PC-9 (cell line): Measurements from ENCODE around the gene SORT1. TPM values are rescaled to one million over a fixed set of nuclear protein-coding genes. Genes with fewer than 3 reads are reported as not detected.

ENCODE experiments used
- BruUV-seq: library from RNA; stranded (reverse); fragments of 400-500 nt; replicated peaks from 2 replicates; lab custom pipeline; 2021; lab: Mats Ljungman, UMichigan
- CTCF ChIA-PET: fragments of 300-600 bp; sonication (Branson Sonifier 250); formaldehyde crosslinking; loops from one replicate; lab custom pipeline; 2022; ENCODE audit warnings: antibody characterized with exemption; lab: Charles Lee
- POLR2A ChIA-PET: fragments of 300-600 bp; sonication (Branson Sonifier 250); formaldehyde crosslinking; loops from one replicate; lab custom pipeline; 2022; ENCODE audit warnings: antibody characterized with exemption; ENCODE audit not compliant: unreplicated experiment; lab: Charles Lee
- DNase-seq, 2 experiments: peaks; one replicate each; pipeline versions ENCODE4 v3.0.0 to v3.0.0-alpha.2; 2015 to 2022; ENCODE audit warnings: mixed read lengths in 1 of 2
- H2AFZ ChIP-seq: fragments of 200-600 bp; sonication (generic); 2 replicates; pipeline ENCODE4 v1.8.1; 2017; ENCODE audit warnings: antibody characterized with exemption
- H3F3A ChIP-seq: fragments of 200-600 bp; sonication (generic); 2 replicates; pipeline ENCODE4 v1.8.1; 2017; ENCODE audit warnings: antibody characterized with exemption, mild to moderate bottlenecking, low read depth; ENCODE audit not compliant: insufficient read depth
- H3K27ac ChIP-seq: fragments of 200-600 bp; sonication (generic); 2 replicates; pipeline ENCODE4 v1.6.1; 2016; ENCODE audit warnings: mixed run types
- H3K27me3 ChIP-seq: fragments of 200-600 bp; sonication (generic); 2 replicates; pipeline ENCODE4 v1.6.1; 2016; ENCODE audit warnings: low read depth, mixed run types; ENCODE audit not compliant: insufficient read depth
- H3K36me3 ChIP-seq: fragments of 200-600 bp; sonication (generic); 2 replicates; pipeline ENCODE4 v1.6.1; 2016; ENCODE audit warnings: low read depth, mixed run types
- H3K4me1 ChIP-seq: fragments of 200-600 bp; sonication (generic); replicated peaks from 2 replicates; pipeline ENCODE4 v1.6.1; 2016; ENCODE audit warnings: mixed run types; ENCODE audit not compliant: insufficient read depth
- H3K4me2 ChIP-seq: fragments of 200-600 bp; sonication (generic); 2 replicates; pipeline ENCODE4 v1.6.1; 2017; ENCODE audit warnings: mixed run types
- H3K4me3 ChIP-seq: fragments of 200-600 bp; sonication (generic); 2 replicates; pipeline ENCODE4 v1.6.1; 2016; ENCODE audit warnings: mixed run types
- H3K79me2 ChIP-seq: fragments of 200-600 bp; sonication (generic); 2 replicates; pipeline ENCODE4 v1.6.1; 2017; ENCODE audit warnings: low read depth, mixed run types
- H3K9me2 ChIP-seq: fragments of 200-600 bp; sonication (generic); 2 replicates; pipeline ENCODE4 v1.8.1; 2017; ENCODE audit warnings: mild to moderate bottlenecking; ENCODE audit not compliant: insufficient read depth
- H3K9me3 ChIP-seq: fragments of 200-600 bp; sonication (generic); 2 replicates; pipeline ENCODE4 v1.8.1; 2016; ENCODE audit warnings: low read depth; ENCODE audit not compliant: insufficient read depth
- H4K20me1 ChIP-seq: fragments of 200-600 bp; sonication (generic); 2 replicates; pipeline ENCODE4 v1.8.1; 2017; ENCODE audit not compliant: insufficient read depth
- CTCF ChIP-seq: fragments of 200-600 bp; sonication (generic); conservative IDR thresholded peaks from 2 replicates; pipeline ENCODE4 v1.6.1; 2017; ENCODE audit warnings: mixed run types, antibody characterized with exemption, mild to moderate bottlenecking, moderate library complexity
- EZH2 ChIP-seq: fragments of 200-600 bp; sonication (generic); IDR thresholded peaks from 2 replicates; pipeline ENCODE4 v1.8.0; 2017; ENCODE audit warnings: antibody characterized with exemption, low read depth
- intact Hi-C: fragments of 100-400 bp; cut with micrococcal nuclease; formaldehyde crosslinking; loops from one replicate; pipeline ENCODE4 v1.10.0; 2022; ENCODE audit not compliant: unreplicated experiment
- total RNA-seq: library from RNA; stranded (reverse); gene quantifications from 2 replicates; pipeline ENCODE4 v1.2.3, GENCODE V29; 2021

The SORT1 gene
- total RNA-seq, 1 experiment from 2014 or later: 25.7 TPM

DNA sequence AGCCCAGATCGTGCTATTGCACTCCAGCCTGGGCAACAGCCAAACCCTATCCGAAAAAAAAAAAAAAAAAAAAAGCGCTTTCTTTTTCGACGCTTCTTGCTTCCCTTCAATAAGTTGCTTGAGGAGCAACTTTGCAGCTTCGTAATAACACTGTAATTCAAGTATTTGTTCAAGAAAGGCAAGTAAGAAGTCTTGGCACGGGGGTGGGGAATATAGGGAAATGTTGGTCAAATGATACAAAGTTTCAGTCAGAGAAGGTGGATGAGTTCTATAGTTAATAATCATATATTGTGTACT, 29.4 kb upstream of the SORT1 start:
- no peaks in the 10 kb centered on the region for H3K36me3 ChIP-seq
- BruUV-seq: no TSS peak
- peak overlapping the region; percentile 95 for H3K4me2 ChIP-seq
- POLR2A ChIA-PET: interaction anchor here (0.5 to 0.6 kb wide), 5 partner anchors 31 to 492 kb away, joined by 3 to 11 read pairs (median 5); no protein-coding TSS in a partner anchor
- intact Hi-C loops: no loop called here
- peaks cover 34% of the 10 kb centered on the region for H3F3A ChIP-seq
- H3K4me3 ChIP-seq: peak overlapping the region; percentile 98
- peaks cover 57% of the 10 kb centered on the region for H3K79me2 ChIP-seq
- no peaks in the 10 kb centered on the region for H3K9me3 ChIP-seq
- H4K20me1 ChIP-seq: peaks cover 37% of the 10 kb centered on the region
- H2AFZ ChIP-seq: peak overlapping the region; percentile 88
- DNase-seq: no peak
- no peaks in the 10 kb centered on the region for H3K9me2 ChIP-seq
- H3K27ac ChIP-seq: peak overlapping the region; percentile 88
- no peaks in the 10 kb centered on the region for H3K27me3 ChIP-seq
- TF ChIP-seq EZH2 (no peak), CTCF (no peak)
- H3K4me1 ChIP-seq: peaks cover 27% of the 10 kb centered on the region
- CTCF ChIA-PET: no interaction called here

- H3K4me2 ChIP-seq: peak within 1 kb of the TSS; percentile 95
- H2AFZ ChIP-seq: peak within 1 kb of the TSS; percentile 88
- H3F3A ChIP-seq: peaks cover 34% of the 10 kb centered on the region
- CTCF ChIA-PET: no interaction called here
- H3K27me3 ChIP-seq: no peaks in the 10 kb centered on the region
- peaks cover 63% of the 10 kb centered on the region for H3K79me2 ChIP-seq
- no peaks in the 10 kb centered on the region for H3K9me3 ChIP-seq
- H3K9me2 ChIP-seq: no peaks in the 10 kb centered on the region
- peak within 1 kb of the TSS; percentile 98 for H3K4me3 ChIP-seq
- DNase-seq: peak; percentile 94 to 100
- peak within 1 kb of the TSS; percentile 88 for H3K27ac ChIP-seq
- POLR2A ChIA-PET: interaction anchor here (0.5 to 0.6 kb wide), 5 partner anchors 32 to 492 kb away, joined by 3 to 11 read pairs (median 5); no protein-coding TSS in a partner anchor
- peaks cover 40% of the 10 kb centered on the region for H4K20me1 ChIP-seq
- no peaks in the 10 kb centered on the region for H3K36me3 ChIP-seq
- BruUV-seq: TSS peak; percentile 68
- intact Hi-C loops: loop anchor here (1.0 kb wide), 1 partner anchor 58 kb away; no protein-coding TSS in a partner anchor
- H3K4me1 ChIP-seq: peaks cover 27% of the 10 kb centered on the region
- TF ChIP-seq CTCF: no peak
- no peak for TF ChIP-seq EZH2
Measured at GRCh38 chr1:109426281-109427170, 28.8 kb upstream of the SORT1 start, which contains the start of gene PSMA5. PSMA5 (minus strand) TSS chr1:109426448; CDS start chr1:109426330, 118 bp downstream.

GRCh38 chr1:109425391-109426280, 27.9 kb upstream of the SORT1 start:
- Histone ChIP-seq H3K36me3 (peaks cover 3% of the 10 kb centered on the region), H3K4me1 (peaks cover 27% of the 10 kb centered on the region), H3K9me3 (no peaks in the 10 kb centered on the region), H3K27ac (peak overlapping the region; percentile 88), H3K4me2 (peak overlapping the region; percentile 95), H3K27me3 (no peaks in the 10 kb centered on the region), H3F3A (peaks cover 34% of the 10 kb centered on the region), H3K9me2 (no peaks in the 10 kb centered on the region), H2AFZ (peak overlapping the region; percentile 71), H4K20me1 (peaks cover 40% of the 10 kb centered on the region), H3K4me3 (peak overlapping the region; percentile 98), H3K79me2 (peaks cover 72% of the 10 kb centered on the region)
- intact Hi-C loops: loop anchor here (1.0 to 2.0 kb wide), 2 partner anchors 59 to 107 kb away; no protein-coding TSS in a partner anchor
- DNase-seq: peak in 1 of 2 experiments; percentile 80
- POLR2A ChIA-PET: interaction anchor here (0.6 kb wide), 5 partner anchors 50 to 1458 kb away, joined by 3 to 18 read pairs (median 3); no protein-coding TSS in a partner anchor
- TF ChIP-seq EZH2 (no peak), CTCF (no peak)
- CTCF ChIA-PET: interaction anchor here (1.1 kb wide), 1 partner anchor 68 kb away, joined by 3 read pairs; the partner anchor contains the start of gene CYB561D1
- TSS peak; percentile 81 for BruUV-seq
